Keratinocyte (primary cell): ENCODE data around the gene E2F3. TPM values are rescaled to one million over a fixed set of nuclear protein-coding genes. Genes with fewer than 3 reads are reported as not detected.

ENCODE experiments used
- DNase-seq: peaks from one replicate; pipeline ENCODE4 v3.0.0-alpha.2; 2011; ENCODE audit warnings: low read depth, missing footprints, low spot score
- FAIRE-seq: peaks from 2 replicates; lab custom pipeline; 2011; peaks lifted over from hg19 to GRCh38; lab: Jason Lieb, UNC
- H2AFZ ChIP-seq: 2 replicates; pipeline ENCODE4 v1.6.0; 2012; ENCODE audit warnings: low read length, control low read depth, inconsistent platforms; ENCODE audit not compliant: control insufficient read depth
- H3K27ac ChIP-seq: 2 replicates; pipeline ENCODE4 v1.5.1; 2011; ENCODE audit warnings: low read length; ENCODE audit not compliant: control insufficient read depth, insufficient read depth
- H3K27me3 ChIP-seq: 3 replicates; pipeline ENCODE4 v1.6.0; 2011; ENCODE audit warnings: low read length; ENCODE audit not compliant: control insufficient read depth, insufficient read depth; ENCODE audit errors: extremely low read depth
- H3K36me3 ChIP-seq, 2 experiments: 2 replicates in 1 of 2; 3 replicates in 1 of 2; pipeline ENCODE4 v1.5.1; 2011; ENCODE audit warnings: low read length in 2 of 2, mild to moderate bottlenecking in 1 of 2; ENCODE audit not compliant: control insufficient read depth in 2 of 2, insufficient read depth in 2 of 2; ENCODE audit errors: extremely low read depth in 1 of 2
- H3K4me1 ChIP-seq: 3 replicates; pipeline ENCODE4 v1.5.1; 2011; ENCODE audit warnings: low read length; ENCODE audit not compliant: control insufficient read depth, insufficient read depth; ENCODE audit errors: extremely low read depth
- H3K4me2 ChIP-seq: 3 replicates; pipeline ENCODE4 v1.6.0; 2011; ENCODE audit warnings: low read depth, low read length; ENCODE audit not compliant: control insufficient read depth, insufficient read depth; ENCODE audit errors: extremely low read depth
- H3K4me3 ChIP-seq, 3 experiments: fragments of 200-600 bp in 1 of 3; sonication (generic) in 1 of 3; 2 replicates in 2 of 3; 3 replicates in 1 of 3; pipeline ENCODE4 v1.5.1; 2011 to 2016; ENCODE audit warnings: low read length in 3 of 3, mild to moderate bottlenecking in 3 of 3, control low read depth in 2 of 3, inconsistent platforms in 1 of 3, low read depth in 1 of 3, mixed read lengths in 1 of 3, mixed run types in 1 of 3, moderate library complexity in 1 of 3; ENCODE audit not compliant: control insufficient read depth in 2 of 3, insufficient read depth in 2 of 3; ENCODE audit errors: extremely low read depth in 1 of 3
- H3K79me2 ChIP-seq: 2 replicates; pipeline ENCODE4 v1.6.0; 2012; ENCODE audit warnings: low read length; ENCODE audit not compliant: control insufficient read depth, insufficient read depth
- H3K9ac ChIP-seq: 3 replicates; pipeline ENCODE4 v1.6.0; 2011; ENCODE audit warnings: low read length; ENCODE audit not compliant: control insufficient read depth, insufficient read depth; ENCODE audit errors: extremely low read depth
- H3K9me1 ChIP-seq: 3 replicates; pipeline ENCODE4 v1.6.0; 2011; ENCODE audit warnings: low read length; ENCODE audit not compliant: control insufficient read depth, insufficient read depth; ENCODE audit errors: extremely low read depth
- H3K9me3 ChIP-seq: 2 replicates; pipeline ENCODE4 v1.5.1; 2012; ENCODE audit warnings: low read depth, low read length; ENCODE audit not compliant: control insufficient read depth
- H4K20me1 ChIP-seq: 3 replicates; pipeline ENCODE4 v1.6.0; 2011; ENCODE audit warnings: low read length; ENCODE audit not compliant: control insufficient read depth, insufficient read depth; ENCODE audit errors: extremely low read depth
- EZH2 ChIP-seq: IDR thresholded peaks from one replicate; pipeline ENCODE4 v1.6.1; 2012; ENCODE audit warnings: inconsistent platforms, mild to moderate bottlenecking, low read length, moderate library complexity
- dilution Hi-C: fragments of 300-500 bp; cut with MboI; formaldehyde crosslinking; loops from one replicate; pipeline ENCODE4 v1.7.0; 2020; ENCODE audit warnings: low sequenced_read_pairs; ENCODE audit not compliant: extremely low pct_ligation_motif_present
- polyA plus RNA-seq, 5 experiments: library from polyadenylated mRNA; depleted of rRNA in 3 of 5; stranded (reverse) in 3 of 5; stranded (forward) in 1 of 5; unstranded in 1 of 5; fragments of >200 nt; gene quantifications; 1 replicate in 1 of 5; 2 replicates in 3 of 5; 3 replicates in 1 of 5; pipeline versions ENCODE4 v1.2.1 to v1.2.3, GENCODE V29; 2011 to 2012; ENCODE audit warnings: missing spikeins in 2 of 5, low read depth in 1 of 5, low replicate concordance in 1 of 5
- TF ChIP-seq, protein P1 (sequence below), 3 experiments: IDR thresholded peaks in 1 of 3; conservative IDR thresholded peaks in 1 of 3; optimal IDR thresholded peaks in 1 of 3; 2 replicates in 2 of 3; 3 replicates in 1 of 3; pipeline versions ENCODE3 to v1.5.1; 2011; ENCODE audit warnings: low read length in 3 of 3, mild to moderate bottlenecking in 3 of 3, moderate library complexity in 2 of 3, control low read depth in 1 of 3, inconsistent platforms in 1 of 3; ENCODE audit not compliant: insufficient read depth in 2 of 3; ENCODE audit errors: extremely low read depth in 1 of 3

Gene E2F3
- polyA plus RNA-seq, 1 donor (not counting 4 experiments of a cell fraction or from before 2014, with no cell fraction given), result 14.6 TPM

DNA sequence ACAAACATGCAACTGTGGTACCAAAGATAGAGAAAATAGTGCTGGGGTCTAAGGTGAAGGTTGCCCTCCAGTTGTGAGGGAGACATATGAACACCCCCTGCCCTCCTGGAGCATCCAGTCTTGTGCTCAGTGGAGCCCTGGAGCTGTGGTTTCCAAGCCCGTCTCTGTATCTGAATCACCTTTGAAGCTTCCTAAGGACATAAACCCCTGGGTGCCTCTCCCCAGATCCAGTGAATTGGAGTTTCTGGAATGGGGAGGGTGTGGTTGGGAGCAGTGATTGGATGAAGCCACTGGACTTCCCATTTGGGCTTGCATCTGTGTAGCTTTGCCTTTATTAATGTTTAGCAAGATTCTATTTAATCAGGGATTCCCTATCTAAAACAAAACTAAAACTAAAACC is 22.4 kb upstream of the E2F3 start:
- no peak overlapping the region for H3K27ac ChIP-seq

DNA sequence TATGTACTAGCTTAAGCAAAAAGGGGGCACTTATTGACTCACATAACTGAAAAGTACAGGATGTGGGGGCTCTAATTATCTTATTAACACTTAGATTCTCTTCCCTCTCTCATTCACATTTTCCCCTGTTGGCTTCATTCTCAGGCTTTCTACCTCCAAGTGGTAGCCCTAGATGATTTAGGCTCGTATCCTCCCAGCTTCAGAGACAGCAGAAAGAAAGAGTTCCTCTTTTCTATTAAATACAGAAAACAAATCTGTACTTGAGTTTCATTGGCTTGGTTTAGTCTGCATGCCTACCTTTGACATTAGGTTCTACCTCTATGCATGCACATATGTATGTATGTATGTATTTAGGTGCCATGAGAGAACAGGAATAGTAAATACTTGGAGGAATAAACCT is 15.5 kb upstream of the E2F3 start:
- FAIRE-seq (no peak), DNase-seq (no peak)
- Histone ChIP-seq H3K9me1 (no peaks in the 10 kb centered on the region), H3K9ac (no peak overlapping the region), H3K4me2 (no peak overlapping the region), H3K4me1 (no peaks in the 10 kb centered on the region), H2AFZ (no peak overlapping the region), H3K79me2 (no peaks in the 10 kb centered on the region), H3K27ac (no peak overlapping the region), H3K36me3 (no peaks in the 10 kb centered on the region), H4K20me1 (no peaks in the 10 kb centered on the region), H3K4me3 (no peak overlapping the region), H3K9me3 (no peaks in the 10 kb centered on the region), H3K27me3 (no peaks in the 10 kb centered on the region)
- TF ChIP-seq, protein P1, sequence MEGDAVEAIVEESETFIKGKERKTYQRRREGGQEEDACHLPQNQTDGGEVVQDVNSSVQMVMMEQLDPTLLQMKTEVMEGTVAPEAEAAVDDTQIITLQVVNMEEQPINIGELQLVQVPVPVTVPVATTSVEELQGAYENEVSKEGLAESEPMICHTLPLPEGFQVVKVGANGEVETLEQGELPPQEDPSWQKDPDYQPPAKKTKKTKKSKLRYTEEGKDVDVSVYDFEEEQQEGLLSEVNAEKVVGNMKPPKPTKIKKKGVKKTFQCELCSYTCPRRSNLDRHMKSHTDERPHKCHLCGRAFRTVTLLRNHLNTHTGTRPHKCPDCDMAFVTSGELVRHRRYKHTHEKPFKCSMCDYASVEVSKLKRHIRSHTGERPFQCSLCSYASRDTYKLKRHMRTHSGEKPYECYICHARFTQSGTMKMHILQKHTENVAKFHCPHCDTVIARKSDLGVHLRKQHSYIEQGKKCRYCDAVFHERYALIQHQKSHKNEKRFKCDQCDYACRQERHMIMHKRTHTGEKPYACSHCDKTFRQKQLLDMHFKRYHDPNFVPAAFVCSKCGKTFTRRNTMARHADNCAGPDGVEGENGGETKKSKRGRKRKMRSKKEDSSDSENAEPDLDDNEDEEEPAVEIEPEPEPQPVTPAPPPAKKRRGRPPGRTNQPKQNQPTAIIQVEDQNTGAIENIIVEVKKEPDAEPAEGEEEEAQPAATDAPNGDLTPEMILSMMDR (optimal IDR thresholded peaks at IDR 0.05 in 1 of 3, IDR thresholded peaks at IDR 0.05 in 1 of 3, conservative IDR thresholded peaks at IDR 0.05 in 1 of 3; ENCODE audit: extremely low read depth in 1 of 3, insufficient read depth in 2 of 3, low read length in 3 of 3), result no peak
- no peak for TF ChIP-seq EZH2
- dilution Hi-C loops, result no loop called here

More for the DNA sequence above, 22.4 kb upstream of the E2F3 start:
- dilution Hi-C loops, result no loop called here
- no peak for TF ChIP-seq EZH2
- TF ChIP-seq, protein P1 (optimal IDR thresholded peaks at IDR 0.05 in 1 of 3, IDR thresholded peaks at IDR 0.05 in 1 of 3, conservative IDR thresholded peaks at IDR 0.05 in 1 of 3; ENCODE audit: extremely low read depth in 1 of 3, insufficient read depth in 2 of 3, low read length in 3 of 3), result no peak
- DNase-seq (no peak), FAIRE-seq (no peak)
- Histone ChIP-seq H2AFZ (no peak overlapping the region), H3K9ac (no peak overlapping the region), H3K36me3 (no peaks in the 10 kb centered on the region), H3K4me2 (no peak overlapping the region), H3K27me3 (no peaks in the 10 kb centered on the region), H3K4me1 (no peaks in the 10 kb centered on the region), H4K20me1 (no peaks in the 10 kb centered on the region), H3K4me3 (no peak overlapping the region), H3K9me1 (no peaks in the 10 kb centered on the region), H3K79me2 (no peaks in the 10 kb centered on the region), H3K9me3 (no peaks in the 10 kb centered on the region)
